SIG-M5 (cell line): ENCODE data around the gene PTPRH.
"Not testable (repeated sequence)": the region's sequence is repeated elsewhere in the genome, so short reads cannot be mapped to it uniquely, and the experiment has no call there.

Experiments
- DNase-seq: peaks from one replicate; lab custom pipeline; 2025; lab: John Stamatoyannopoulos, UW

PTPRH gene

GRCh38 chr19:55224679-55225414, 15.5 kb upstream of the PTPRH start:
- DNase-seq, result not testable (repeated sequence)

DNA sequence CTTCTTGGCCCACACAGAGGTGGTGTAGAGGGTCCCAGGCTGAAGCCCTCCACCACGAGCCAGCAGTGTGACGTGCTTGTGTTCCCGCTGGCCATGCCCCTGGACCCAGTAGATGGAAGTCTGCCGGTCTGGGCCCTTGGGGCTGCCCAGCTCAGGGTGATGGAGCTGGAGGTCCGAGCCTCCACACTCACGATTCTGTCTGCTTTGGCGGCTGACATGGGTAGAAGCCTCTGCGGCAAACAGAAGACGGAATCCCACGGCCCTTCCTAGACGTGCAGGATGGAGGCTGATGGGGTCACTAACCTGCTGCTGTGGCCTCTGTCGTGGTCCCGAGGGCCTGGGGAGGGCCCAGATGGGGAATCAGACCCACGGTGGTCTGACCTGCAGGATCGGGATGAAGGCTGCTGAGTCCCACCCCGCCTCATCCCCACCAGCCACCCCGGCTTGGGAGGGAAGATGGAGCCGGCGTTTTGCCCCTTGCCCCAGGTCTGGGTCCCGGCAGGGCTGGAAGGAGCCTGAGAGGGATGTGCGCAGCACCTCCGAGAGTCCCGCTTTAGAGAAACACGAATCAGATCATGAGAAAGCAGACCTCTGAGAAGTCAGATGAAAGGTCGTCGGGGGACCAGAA, 14.9 kb upstream of the PTPRH start:
- DNase-seq, result no peak

DNA sequence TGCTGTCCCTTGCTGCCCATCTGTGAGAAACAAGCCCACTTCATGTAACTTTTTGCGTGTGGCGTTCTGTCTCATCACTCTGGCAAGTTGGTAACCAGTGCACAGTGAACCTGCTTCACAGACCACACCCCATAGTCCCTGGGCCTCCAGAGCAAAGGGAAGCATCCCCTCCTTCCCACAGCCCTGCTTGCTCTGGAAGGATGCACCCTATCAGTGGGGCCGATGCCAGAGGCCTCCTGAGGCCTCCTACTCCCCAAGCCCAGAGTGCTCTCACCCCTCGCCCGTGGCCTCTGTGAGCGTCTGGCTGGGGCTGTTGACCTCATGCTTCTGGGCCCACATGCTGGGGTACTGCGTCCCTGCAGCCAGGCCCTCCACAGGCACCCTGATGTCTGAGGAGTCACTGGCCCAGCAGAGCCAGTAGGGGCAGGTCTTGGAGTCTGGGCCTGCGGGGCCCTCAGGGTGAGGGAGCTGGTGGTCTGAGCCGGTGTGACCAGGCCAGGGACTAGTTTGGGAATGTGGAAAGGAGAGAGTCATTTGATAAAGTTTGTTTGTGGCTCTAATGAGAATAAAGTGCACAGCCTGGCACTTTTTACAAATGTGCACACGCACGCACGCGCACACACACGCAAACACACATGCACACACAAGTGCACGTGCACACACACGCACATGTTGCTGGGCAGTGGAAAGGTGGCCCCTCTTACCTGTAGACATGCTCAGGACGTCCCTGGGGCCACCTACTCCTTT, 14.2 kb upstream of the PTPRH start:
- DNase-seq, result no peak

DNA sequence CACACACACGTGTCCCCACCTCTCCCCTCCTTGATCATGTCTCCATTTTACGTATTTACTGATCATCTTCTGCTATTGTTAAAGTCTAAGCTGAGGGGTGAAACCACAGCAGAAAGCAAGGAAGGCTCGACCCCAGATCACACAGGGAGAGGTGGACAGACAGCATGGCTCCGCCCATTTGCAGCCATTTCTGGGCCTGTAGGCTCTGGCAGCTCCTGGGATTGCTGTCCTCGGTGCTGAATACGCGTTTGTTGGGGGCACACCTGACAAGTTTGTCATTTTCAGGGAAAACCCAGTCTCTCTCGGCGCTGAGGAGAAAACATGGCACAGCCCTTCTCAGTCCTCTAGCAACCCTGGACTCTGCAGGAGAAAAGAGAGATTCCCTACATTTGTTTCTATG, 11.2 kb upstream of the PTPRH start:
- DNase-seq, result no peak

- DNase-seq, result peak; percentile 77
Measured at GRCh38 chr19:55216461-55217198, 7.3 kb upstream of the PTPRH start.

DNA sequence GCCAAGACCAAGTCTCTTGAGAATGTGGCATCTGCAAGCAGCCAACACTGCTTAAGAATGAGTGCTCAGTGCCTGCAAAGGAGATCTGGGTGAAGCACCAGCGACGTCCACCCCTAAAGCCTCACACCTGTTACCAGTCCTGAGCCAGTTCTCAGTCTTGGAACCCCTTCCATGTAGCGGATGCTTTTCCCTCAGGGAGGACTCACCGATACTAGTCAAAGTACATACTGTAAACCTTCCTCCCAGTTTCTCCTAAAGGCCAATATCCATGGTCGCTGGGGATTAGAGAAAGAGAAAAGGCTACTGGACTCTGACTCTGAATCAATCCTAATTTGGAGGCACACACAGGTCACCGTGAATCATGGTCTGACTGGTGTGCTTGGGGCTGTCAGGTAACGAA, 4.2 kb upstream of the PTPRH start:
- no peak for DNase-seq

DNA sequence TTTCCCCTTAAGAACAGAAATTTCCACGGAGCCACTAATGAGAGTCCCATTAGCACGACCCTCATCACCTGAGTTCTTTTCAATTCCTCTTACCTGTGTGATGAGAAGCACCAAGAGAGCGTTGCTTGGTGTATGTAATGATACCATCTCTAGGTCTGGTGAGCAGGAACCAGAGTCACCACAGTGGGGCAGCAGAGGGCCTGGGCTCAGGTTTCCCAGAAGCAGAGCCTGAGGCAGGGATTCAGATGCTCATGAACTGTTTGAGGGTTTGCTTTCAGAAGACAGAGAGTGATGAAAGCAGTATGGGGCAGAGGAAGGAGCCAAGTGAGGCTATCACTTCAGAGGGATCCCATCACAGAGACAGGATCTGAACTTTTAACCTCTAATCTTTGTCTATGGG, 3.1 kb upstream of the PTPRH start:
- no peak for DNase-seq

DNA sequence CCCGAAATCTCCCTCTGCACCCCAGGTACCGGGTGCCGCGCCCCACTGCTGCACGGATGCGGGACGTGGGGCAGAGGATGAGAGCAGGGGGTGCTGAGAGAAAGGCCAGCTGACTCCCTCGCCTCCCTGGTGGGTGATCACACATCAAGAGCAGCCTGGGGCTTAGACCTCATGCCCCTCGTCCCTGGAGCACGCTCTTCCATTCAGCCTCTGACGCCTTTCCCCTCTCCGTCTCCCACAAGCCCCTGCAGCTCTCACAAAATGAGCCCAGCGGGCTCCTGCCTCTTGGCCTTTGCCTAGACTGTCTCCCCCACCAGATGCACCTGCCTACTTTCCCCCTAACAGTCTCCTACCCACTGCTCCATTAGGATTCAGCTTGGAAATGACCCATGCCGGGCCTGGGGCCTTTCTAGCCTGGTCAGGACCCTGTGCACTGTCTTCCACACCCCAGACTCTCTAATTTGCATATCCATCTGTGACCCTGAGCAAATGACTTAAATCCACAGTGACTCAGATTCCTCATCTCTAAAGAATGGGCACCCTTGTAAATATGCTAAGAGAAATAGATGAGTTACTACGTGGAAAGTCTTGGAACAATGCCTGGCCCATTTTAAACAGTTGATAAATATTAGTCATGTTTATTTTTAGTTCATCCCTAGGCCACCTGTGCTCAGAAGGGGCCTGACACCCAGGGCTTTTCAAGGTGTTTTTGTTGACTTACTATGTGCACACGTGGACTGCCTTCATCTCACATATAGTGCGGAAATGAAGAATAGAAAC, 582 bp upstream of the PTPRH start:
- no peak for DNase-seq

DNA sequence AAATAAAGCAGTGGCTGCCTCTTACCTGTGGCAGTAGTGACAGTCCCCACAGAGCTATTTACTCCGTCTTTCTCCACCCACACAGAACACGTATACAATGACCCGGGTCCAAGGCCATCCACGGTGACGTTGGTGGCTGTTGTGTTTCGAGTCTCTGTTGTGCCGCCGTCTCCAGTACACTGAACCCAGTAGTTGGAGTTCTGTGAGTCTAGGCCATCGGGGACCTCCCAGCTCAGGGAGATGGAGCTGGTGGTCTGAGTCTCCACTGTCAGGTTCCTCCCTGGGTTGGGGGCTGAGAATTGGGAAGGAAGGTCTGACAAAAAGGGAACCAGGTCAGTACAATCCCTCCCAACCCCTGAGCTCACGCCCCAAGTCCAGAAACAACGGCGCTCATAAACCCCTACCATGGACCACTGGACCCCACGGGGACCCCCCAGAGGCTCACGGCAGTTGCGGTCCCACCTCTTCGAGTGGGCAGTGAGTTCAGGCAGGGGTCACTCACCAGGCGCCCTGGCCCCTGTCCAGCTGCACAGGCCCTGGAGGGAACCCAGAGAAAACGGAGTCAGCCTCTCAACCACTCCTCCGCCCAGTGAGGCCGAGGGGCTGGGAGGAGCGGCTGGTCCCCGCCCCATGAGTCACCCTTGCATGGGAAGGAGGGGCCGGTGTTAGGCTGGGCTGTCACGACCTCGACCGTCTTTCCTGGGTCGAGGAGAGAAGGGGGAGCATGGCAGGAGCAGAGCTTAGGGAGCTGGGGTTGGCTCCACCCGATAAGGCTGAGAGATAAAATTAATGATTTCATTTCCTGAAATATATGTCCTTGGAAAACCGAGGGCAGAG, 2.4 kb downstream of the PTPRH start:
- no peak for DNase-seq

DNA sequence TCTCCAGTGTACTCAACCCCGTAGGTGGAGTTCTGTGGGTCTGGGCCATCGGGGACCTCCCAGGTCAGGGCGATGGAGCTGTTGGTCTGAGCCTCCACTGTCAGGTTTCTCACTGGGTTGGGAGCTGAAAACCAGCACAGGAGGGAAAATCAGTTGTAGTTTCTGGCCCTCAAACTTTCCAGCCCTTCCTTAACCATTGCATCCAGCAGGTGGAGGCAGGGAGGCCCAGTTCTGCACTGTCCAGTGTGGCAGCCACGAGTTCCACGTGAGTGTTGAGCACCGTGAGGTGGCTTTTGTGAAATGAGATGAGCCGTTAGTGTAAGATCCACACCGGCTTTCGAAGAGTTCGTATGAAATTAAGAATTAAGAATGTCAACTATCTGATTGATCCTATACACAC, 7.1 kb downstream of the PTPRH start:
- DNase-seq, result not testable (repeated sequence)

GRCh38 chr19:55199620-55200204, 9.6 kb downstream of the PTPRH start:
- DNase-seq, result no peak

- DNase-seq, result no peak
Measured at GRCh38 chr19:55198651-55199050, 10.7 kb downstream of the PTPRH start.

DNA sequence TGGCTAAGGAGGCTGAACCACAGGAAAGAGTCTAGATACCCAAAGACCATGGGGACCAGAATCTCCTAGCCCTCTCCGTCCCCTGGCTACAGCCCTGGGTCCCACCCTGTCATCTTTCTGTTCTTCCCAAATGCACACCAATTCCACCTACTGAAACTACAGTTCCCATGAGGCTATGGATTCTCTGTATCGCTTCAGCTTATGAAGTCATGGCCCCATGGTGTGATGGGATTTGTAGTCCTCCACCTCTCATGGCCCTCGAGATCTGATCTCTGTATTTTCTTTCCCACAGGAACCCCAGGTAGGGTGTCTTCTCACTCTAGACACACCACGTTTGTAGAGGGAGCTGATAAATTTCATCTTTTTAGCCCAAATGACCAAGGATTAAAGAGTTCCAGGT, 11.8 kb downstream of the PTPRH start:
- no peak for DNase-seq

GRCh38 chr19:55196803-55197202, 12.5 kb downstream of the PTPRH start:
- no peak for DNase-seq

GRCh38 chr19:55193481-55193880, 15.8 kb downstream of the PTPRH start:
- DNase-seq, result no peak

GRCh38 chr19:55189403-55189835, 19.9 kb downstream of the PTPRH start:
- no peak for DNase-seq

DNA sequence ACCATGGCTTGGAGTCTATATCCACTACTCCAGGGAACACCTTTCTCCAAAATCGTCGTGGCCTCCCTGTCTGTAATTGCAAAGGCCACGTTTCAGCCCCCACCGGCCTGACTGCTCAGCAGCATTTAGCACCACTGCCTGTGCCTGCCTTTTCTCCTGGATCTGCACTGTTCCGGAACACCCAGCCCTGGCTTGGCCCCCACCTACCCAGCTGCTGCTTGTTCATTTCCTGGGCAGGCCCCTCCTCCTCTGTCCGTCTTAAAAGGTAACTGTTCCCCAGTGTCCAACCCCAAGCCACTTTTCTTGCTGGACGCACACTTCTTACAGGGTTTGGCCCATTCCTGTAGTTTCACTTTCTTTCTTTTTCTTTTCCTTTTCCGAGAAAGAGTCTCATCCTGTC, 20.7 kb downstream of the PTPRH start:
- no peak for DNase-seq

GRCh38 chr19:55186080-55186479, 23.2 kb downstream of the PTPRH start:
- no peak for DNase-seq

DNA sequence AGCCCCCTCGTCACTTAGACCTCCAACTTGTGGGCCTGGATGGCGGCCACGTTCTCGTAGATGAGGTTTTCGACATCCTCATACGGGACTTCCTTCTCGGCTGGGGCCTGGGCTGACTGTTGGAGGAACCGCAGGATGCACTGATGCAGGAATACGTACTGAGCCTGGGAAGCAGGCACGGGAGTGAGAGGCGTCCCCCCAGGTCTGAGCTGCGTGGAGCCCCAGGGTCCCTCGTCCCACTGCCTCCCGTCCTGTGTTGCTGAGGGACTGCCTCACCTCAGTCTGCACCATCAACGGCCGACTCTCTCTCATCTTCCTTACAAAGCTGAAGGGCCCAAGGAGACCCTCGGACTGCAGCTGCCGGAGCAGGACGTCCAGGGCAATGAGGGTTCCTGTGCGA, 27.6 kb downstream of the PTPRH start:
- no peak for DNase-seq
